HCT116 (cell line): Measurements from ENCODE around the gene OTP. TPM values are rescaled to one million over a fixed set of nuclear protein-coding genes. Genes with fewer than 3 reads are reported as not detected.

Experiments used
- ATAC-seq: fragments of 200-7000 bp; cut with Tn5 transposase; 2 replicates; pipeline ENCODE4 v1.9.1; 2020; ENCODE audit warnings: mild to moderate bottlenecking, moderate library complexity
- Bru-seq: library from RNA; stranded (reverse); fragments of 400-500 nt; gene quantifications from one replicate; lab custom pipeline; 2021; lab: Mats Ljungman, UMichigan
- BruChase-seq, 2 experiments: library from RNA; stranded (reverse); fragments of 400-500 nt; gene quantifications; one replicate each; lab custom pipeline; 2021; lab: Mats Ljungman, UMichigan
- BruUV-seq: library from RNA; stranded (reverse); fragments of 400-500 nt; replicated peaks from 2 replicates; lab custom pipeline; 2021; lab: Mats Ljungman, UMichigan
- CTCF ChIA-PET: fragments of 300-600 bp; sonication (Branson Sonifier 250); formaldehyde crosslinking; loops from one replicate; lab custom pipeline; 2021; ENCODE audit warnings: antibody characterized with exemption; lab: Charles Lee
- POLR2A ChIA-PET: fragments of 300-600, 350-600 bp; sonication (Branson Sonifier 250); formaldehyde crosslinking; loops from one replicate; lab custom pipeline; 2021; ENCODE audit warnings: antibody characterized with exemption; lab: Charles Lee
- RAD21 ChIA-PET, 2 experiments: fragments of 300-600 bp; sonication (Branson Sonifier 250); formaldehyde crosslinking; loops; one replicate each; lab custom pipeline; 2023; ENCODE audit warnings: low total read pairs in 2 of 2; ENCODE audit not compliant: uncharacterized antibody in 2 of 2, unreplicated experiment in 2 of 2, low non-redundant PET in 1 of 2; lab: Charles Lee
- DNase-seq: peaks from one replicate; pipeline ENCODE4 v3.0.0-alpha.2; 2010; ENCODE audit warnings: low read depth, low spot score
- H2AFZ ChIP-seq: fragments of 200-600 bp; shearing (Covaris generic), sonication (generic); 2 replicates; pipeline ENCODE4 v1.6.1; 2017; ENCODE audit warnings: low read depth, mixed run types, mixed read lengths, antibody characterized with exemption, low read length; ENCODE audit not compliant: poor library complexity, severe bottlenecking
- H3K27ac ChIP-seq: 2 replicates; pipeline ENCODE4 v1.5.1; 2012; ENCODE audit warnings: low read depth, low read length
- H3K27me3 ChIP-seq: fragments of 200-600 bp; sonication (generic); 2 replicates; pipeline ENCODE4 v1.6.1; 2016; ENCODE audit warnings: mixed run types, low read length, mixed read lengths; ENCODE audit not compliant: insufficient read depth
- H3K36me3 ChIP-seq, 2 experiments: fragments of 200-500 bp in 1 of 2; fragments of 200-600 bp in 1 of 2; sonication (Bioruptor generic) in 1 of 2; sonication (generic) in 1 of 2; 2 replicates each; pipeline versions ENCODE4 v1.5.1 to v1.6.1; 2014 to 2016; ENCODE audit warnings: low read length in 2 of 2, inconsistent platforms in 1 of 2, mixed read lengths in 1 of 2, mixed run types in 1 of 2; ENCODE audit not compliant: insufficient read depth in 2 of 2, control insufficient read depth in 1 of 2
- H3K4me1 ChIP-seq, 2 experiments: fragments of 200-600 bp in 1 of 2; sonication (generic) in 1 of 2; 2 replicates each; pipeline versions ENCODE4 v1.5.1 to v1.6.1; 2012 to 2017; ENCODE audit warnings: low read length in 2 of 2, inconsistent platforms in 1 of 2, mild to moderate bottlenecking in 1 of 2, mixed read lengths in 1 of 2, mixed run types in 1 of 2, moderate library complexity in 1 of 2; ENCODE audit not compliant: insufficient read depth in 2 of 2, control insufficient read depth in 1 of 2
- H3K4me2 ChIP-seq: fragments of 200-600 bp; sonication (generic); 2 replicates; pipeline ENCODE4 v1.6.1; 2017; ENCODE audit warnings: mixed run types, low read length, mixed read lengths
- H3K4me3 ChIP-seq, 2 experiments: fragments of 200-600 bp in 1 of 2; sonication (generic) in 1 of 2; replicated peaks in 1 of 2; 2 replicates each; pipeline ENCODE4 v1.5.1; 2011 to 2016; ENCODE audit warnings: low read length in 2 of 2, control low read depth in 1 of 2, low read depth in 1 of 2, mild to moderate bottlenecking in 1 of 2, mixed read lengths in 1 of 2, mixed run types in 1 of 2
- H3K79me2 ChIP-seq: fragments of 200-600 bp; sonication (generic); 2 replicates; pipeline ENCODE4 v1.6.1; 2017; ENCODE audit warnings: mild to moderate bottlenecking, mixed run types, low read length, moderate library complexity, mixed read lengths; ENCODE audit not compliant: insufficient read depth
- H3K9ac ChIP-seq: fragments of 200-600 bp; sonication (generic); 2 replicates; pipeline ENCODE4 v1.6.1; 2016; ENCODE audit warnings: low read length, mixed read lengths
- H3K9me2 ChIP-seq: fragments of 200-600 bp; sonication (generic), shearing (Covaris generic); 2 replicates; pipeline ENCODE4 v1.6.1; 2017; ENCODE audit warnings: mixed run types, mild to moderate bottlenecking, moderate library complexity; ENCODE audit not compliant: insufficient read depth
- H3K9me3 ChIP-seq, 2 experiments: fragments of 200-500 bp in 1 of 2; fragments of 200-600 bp in 1 of 2; sonication (Bioruptor generic) in 1 of 2; sonication (generic) in 1 of 2; 2 replicates each; pipeline ENCODE4 v1.6.1; 2014 to 2017; ENCODE audit warnings: low read length in 2 of 2, mixed read lengths in 2 of 2, inconsistent platforms in 1 of 2, low read depth in 1 of 2, mild to moderate bottlenecking in 1 of 2, mixed run types in 1 of 2, moderate library complexity in 1 of 2; ENCODE audit not compliant: control insufficient read depth in 1 of 2, insufficient read depth in 1 of 2
- H4K20me1 ChIP-seq: fragments of 200-600 bp; sonication (generic), shearing (Covaris generic); 2 replicates; pipeline ENCODE4 v1.6.1; 2017; ENCODE audit warnings: mixed run types, mild to moderate bottlenecking, moderate library complexity; ENCODE audit not compliant: insufficient read depth
- ATF3 ChIP-seq: IDR thresholded peaks from 2 replicates; pipeline ENCODE4 v1.6.1; 2012
- EGR1 ChIP-seq: IDR thresholded peaks from 2 replicates; pipeline ENCODE4 v1.6.1; 2012; ENCODE audit warnings: low read depth
- EZH2 ChIP-seq: fragments of 200-600 bp; sonication (generic); IDR thresholded peaks from 2 replicates; pipeline ENCODE4 v1.6.1; 2017; ENCODE audit warnings: antibody characterized with exemption, mixed run types
- JUND ChIP-seq: IDR thresholded peaks from 2 replicates; pipeline ENCODE4 v1.6.1; 2012
- POLR2A ChIP-seq: IDR thresholded peaks from 2 replicates; pipeline ENCODE4 v1.7.0; 2011; ENCODE audit warnings: borderline replicate concordance; ENCODE audit not compliant: insufficient read depth, insufficient read length; ENCODE audit errors: extremely low read depth
- SP1 ChIP-seq: IDR thresholded peaks from 2 replicates; pipeline ENCODE4 v1.6.1; 2012; ENCODE audit warnings: low read depth
- SRF ChIP-seq: IDR thresholded peaks from 2 replicates; pipeline ENCODE4 v1.6.1; 2012; ENCODE audit warnings: low read depth
- TCF7L2 ChIP-seq: IDR thresholded peaks from 2 replicates; pipeline ENCODE4 v1.7.0; 2011; ENCODE audit warnings: borderline replicate concordance, inconsistent platforms; ENCODE audit not compliant: insufficient read depth, insufficient read length; ENCODE audit errors: extremely low read depth
- ZBTB33 ChIP-seq: IDR thresholded peaks from 2 replicates; pipeline ENCODE4 v1.6.1; 2011; ENCODE audit warnings: mild to moderate bottlenecking, low read length, moderate library complexity; ENCODE audit not compliant: insufficient replicate concordance; ENCODE audit errors: extremely low read depth
- ZFX ChIP-seq: fragments of 450-650 bp; IDR thresholded peaks from 2 replicates; pipeline ENCODE4 v1.6.1; 2017
- intact Hi-C: fragments of 100-400 bp; cut with micrococcal nuclease; formaldehyde crosslinking; loops from 2 replicates; pipeline ENCODE4 v1.10.0; 2022
- long read RNA-seq: library from polyadenylated mRNA; unstranded; transcript quantifications from one replicate; pipeline ENCODE4 v2.0.0, GENCODE V29; 2021; ENCODE audit not compliant: unreplicated experiment
- polyA plus RNA-seq: library from polyadenylated mRNA; unstranded; fragments of >200 nt; gene quantifications from 2 replicates; pipeline ENCODE4 v1.2.1, GENCODE V29; 2012; ENCODE audit warnings: missing spikeins
- total RNA-seq: library from RNA; stranded (reverse); gene quantifications from one replicate; pipeline ENCODE4 v1.2.1, GENCODE V29; 2021; ENCODE audit not compliant: unreplicated experiment

OTP gene
- 0.07 TPM for total RNA-seq
- 0.03 TPM in 1 of 2 replicates, not detected in the other for polyA plus RNA-seq
- Bru-seq, nascent RNA, result not detected
- not detected for BruChase-seq, experiment 1, labeled RNA remaining after a 6-hour chase
- percentile 7 among the genes with signal in this experiment for BruChase-seq, experiment 2, labeled RNA remaining after a 2-hour chase
- long read RNA-seq, result 0 reads

GRCh38 chr5:77637998-77638762, at the start of gene OTP:
Gene OTP, minus strand, starts transcription at chr5:77638713. Its CDS starts 164 bp downstream, at chr5:77638549.
- Histone ChIP-seq H3K27ac (no peak within 1 kb of the TSS), H3K4me2 (no peak within 1 kb of the TSS), H3K9ac (no peak within 1 kb of the TSS), H3K9me3 (no peaks in the 10 kb centered on the region), H3K4me3 (no peak within 1 kb of the TSS), H4K20me1 (no peaks in the 10 kb centered on the region), H3K9me2 (no peaks in the 10 kb centered on the region), H3K79me2 (no peaks in the 10 kb centered on the region), H3K36me3 (no peaks in the 10 kb centered on the region), H3K27me3 (no peaks in the 10 kb centered on the region), H3K4me1 (no peaks in the 10 kb centered on the region), H2AFZ (no peak within 1 kb of the TSS)
- TF ChIP-seq EGR1 (no peak), TCF7L2 (no peak), SP1 (no peak), JUND (no peak), SRF (no peak), POLR2A (no peak), ZBTB33 (no peak), EZH2 (no peak), ATF3 (no peak), ZFX (no peak)
- no TSS peak for BruUV-seq
- RAD21 ChIA-PET, result no interaction called here
- DNase-seq (no peak), ATAC-seq (no peak)
- CTCF ChIA-PET, result no interaction called here
- intact Hi-C loops, result no loop called here
- POLR2A ChIA-PET, result no interaction called here
